H1 (cell line): ENCODE results near the gene TBX5.

Experiments used
- EZH2 ChIP-seq: fragments of 200-600 bp; sonication (generic); IDR thresholded peaks from 2 replicates; pipeline ENCODE4 v1.7.1; 2012; ENCODE audit warnings: low read depth, mild to moderate bottlenecking, moderate library complexity, low read length, inconsistent platforms; ENCODE audit not compliant: severe bottlenecking
- JUN ChIP-seq: IDR thresholded peaks from 2 replicates; pipeline ENCODE4 v1.6.1; 2011; ENCODE audit warnings: low read depth, mild to moderate bottlenecking, improper control_type of control experiment, low read length
- POU5F1 ChIP-seq: IDR thresholded peaks from 2 replicates; pipeline ENCODE4 v1.6.1; 2011; ENCODE audit warnings: low read depth, mild to moderate bottlenecking, low read length, moderate library complexity
- RFX5 ChIP-seq: IDR thresholded peaks from 2 replicates; pipeline ENCODE4 v1.6.1; 2011; ENCODE audit warnings: low read depth, low read length, improper control_type of control experiment, borderline replicate concordance
- YY1 ChIP-seq: IDR thresholded peaks from 2 replicates; pipeline ENCODE4 v1.6.1; 2011; ENCODE audit warnings: low read depth, mild to moderate bottlenecking, low read length
- TF ChIP-seq, protein P1 (sequence below): IDR thresholded peaks from 2 replicates; pipeline ENCODE4 v1.6.1; 2012; ENCODE audit warnings: inconsistent platforms
- TF ChIP-seq, protein P2 (sequence below), 3 experiments: IDR thresholded peaks; 1 replicate in 2 of 3; 2 replicates in 1 of 3; pipeline versions ENCODE4 v1.5.1 to v1.6.1; 2011; ENCODE audit warnings: low read length in 3 of 3, mild to moderate bottlenecking in 3 of 3, inconsistent platforms in 2 of 3, low read depth in 1 of 3, moderate library complexity in 1 of 3; ENCODE audit not compliant: insufficient read depth in 1 of 3; ENCODE audit errors: control extremely low read depth in 1 of 3

DNA sequence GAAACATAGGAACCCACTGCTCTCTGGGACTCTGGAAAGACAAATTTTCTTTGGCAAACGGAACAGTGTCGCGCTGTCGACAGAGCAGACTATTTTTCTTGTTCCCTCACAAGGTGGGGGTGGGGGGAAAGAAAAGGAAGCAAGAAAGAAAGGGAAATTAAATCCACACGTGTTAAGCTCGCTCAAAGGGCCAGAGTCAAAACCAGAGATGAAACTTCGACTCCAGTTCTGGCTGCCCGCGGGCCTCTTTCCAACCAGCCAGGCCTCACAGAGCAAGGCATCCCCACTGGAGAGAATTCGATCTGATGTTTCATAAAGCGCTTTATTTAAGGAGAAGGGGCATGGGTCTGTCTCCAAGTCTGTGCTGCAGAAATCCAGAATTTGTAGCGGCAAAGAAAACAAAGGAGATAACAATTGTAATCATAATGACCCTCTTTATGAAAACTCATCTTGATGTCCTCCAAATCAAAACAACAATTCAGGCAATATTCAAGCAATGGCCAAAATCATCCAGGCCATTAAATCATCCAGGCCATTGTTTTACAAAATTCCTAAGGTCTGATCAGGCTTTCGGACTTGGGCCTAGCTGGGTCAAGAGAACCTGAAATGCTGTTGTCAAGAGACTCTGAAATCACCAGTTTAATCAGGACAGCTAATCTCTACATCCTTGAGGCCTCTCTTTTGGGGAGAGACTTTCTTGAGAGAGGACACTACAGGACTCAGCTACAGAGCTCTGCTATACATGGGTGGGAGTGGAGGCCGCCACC, 5.3 kb upstream of the TBX5 start:
- TF ChIP-seq YY1, result no peak
- peak; percentile 57 for TF ChIP-seq EZH2
- no peak for TF ChIP-seq POU5F1
- TF ChIP-seq JUN, result no peak
- TF ChIP-seq RFX5, result no peak
- TF ChIP-seq, protein P1, sequence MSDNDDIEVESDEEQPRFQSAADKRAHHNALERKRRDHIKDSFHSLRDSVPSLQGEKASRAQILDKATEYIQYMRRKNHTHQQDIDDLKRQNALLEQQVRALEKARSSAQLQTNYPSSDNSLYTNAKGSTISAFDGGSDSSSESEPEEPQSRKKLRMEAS, result no peak
- TF ChIP-seq, protein P2, sequence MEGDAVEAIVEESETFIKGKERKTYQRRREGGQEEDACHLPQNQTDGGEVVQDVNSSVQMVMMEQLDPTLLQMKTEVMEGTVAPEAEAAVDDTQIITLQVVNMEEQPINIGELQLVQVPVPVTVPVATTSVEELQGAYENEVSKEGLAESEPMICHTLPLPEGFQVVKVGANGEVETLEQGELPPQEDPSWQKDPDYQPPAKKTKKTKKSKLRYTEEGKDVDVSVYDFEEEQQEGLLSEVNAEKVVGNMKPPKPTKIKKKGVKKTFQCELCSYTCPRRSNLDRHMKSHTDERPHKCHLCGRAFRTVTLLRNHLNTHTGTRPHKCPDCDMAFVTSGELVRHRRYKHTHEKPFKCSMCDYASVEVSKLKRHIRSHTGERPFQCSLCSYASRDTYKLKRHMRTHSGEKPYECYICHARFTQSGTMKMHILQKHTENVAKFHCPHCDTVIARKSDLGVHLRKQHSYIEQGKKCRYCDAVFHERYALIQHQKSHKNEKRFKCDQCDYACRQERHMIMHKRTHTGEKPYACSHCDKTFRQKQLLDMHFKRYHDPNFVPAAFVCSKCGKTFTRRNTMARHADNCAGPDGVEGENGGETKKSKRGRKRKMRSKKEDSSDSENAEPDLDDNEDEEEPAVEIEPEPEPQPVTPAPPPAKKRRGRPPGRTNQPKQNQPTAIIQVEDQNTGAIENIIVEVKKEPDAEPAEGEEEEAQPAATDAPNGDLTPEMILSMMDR (IDR thresholded peaks at IDR 0.05; ENCODE audit: control extremely low read depth in 1 of 3, insufficient read depth in 1 of 3, low read depth in 1 of 3, low read length in 3 of 3), result no peak
